Spleen (tissue), 11 donors: ENCODE measurements around the gene EFCAB3. TPM values are rescaled to one million over a fixed set of nuclear protein-coding genes. Genes with fewer than 3 reads are reported as not detected.
A peak's percentile ranks its signal among the peaks of the same experiment; 100 is the strongest.
"Not testable (repeated sequence)": the region's sequence is repeated elsewhere in the genome, so short reads cannot be mapped to it uniquely, and the experiment has no call there.

ENCODE experiments used
- DNase-seq: peaks from one replicate; pipeline ENCODE4 v3.0.0-alpha.2; 2020
- H3K27ac ChIP-seq, 8 donors: fragments of 200-600 bp; sonication (generic) in 7 of 8; 1 replicate in 4 of 8; 2 replicates in 4 of 8; pipeline versions ENCODE4 v1.5.0 to v1.8.0; 2016 to 2021; ENCODE audit warnings: inconsistent platforms in 4 of 8, mild to moderate bottlenecking in 4 of 8, moderate library complexity in 1 of 8
- H3K27me3 ChIP-seq, 7 donors: fragments of 200-600 bp; sonication (generic) in 6 of 7; replicated peaks in 1 of 7; 1 replicate in 4 of 7; 2 replicates in 3 of 7; pipeline versions ENCODE4 v1.5.0 to v1.8.0; 2016 to 2021; ENCODE audit warnings: inconsistent platforms in 3 of 7, mild to moderate bottlenecking in 1 of 7
- H3K36me3 ChIP-seq, 6 donors: fragments of 200-600 bp; sonication (generic) in 5 of 6; 1 replicate in 4 of 6; 2 replicates in 2 of 6; pipeline versions ENCODE4 v1.5.0 to v1.8.0; 2016 to 2021; ENCODE audit warnings: inconsistent platforms in 2 of 6
- H3K4me1 ChIP-seq, 6 donors: fragments of 200-600 bp; sonication (generic) in 5 of 6; 1 replicate in 3 of 6; 2 replicates in 3 of 6; pipeline versions ENCODE4 v1.5.0 to v1.8.0; 2016 to 2021; ENCODE audit warnings: inconsistent platforms in 3 of 6
- H3K4me3 ChIP-seq, 8 donors: fragments of 200-600 bp; sonication (generic) in 7 of 8; 1 replicate in 4 of 8; 2 replicates in 4 of 8; pipeline versions ENCODE4 v1.5.0 to v1.8.0; 2016 to 2021; ENCODE audit warnings: inconsistent platforms in 4 of 8, mild to moderate bottlenecking in 4 of 8, moderate library complexity in 2 of 8
- H3K9me3 ChIP-seq, 8 donors: fragments of 200-600 bp; sonication (generic) in 7 of 8; 1 replicate in 4 of 8; 2 replicates in 4 of 8; pipeline versions ENCODE4 v1.5.0 to v1.8.0; 2016 to 2021; ENCODE audit warnings: inconsistent platforms in 4 of 8
- POLR2A ChIP-seq, 3 donors: fragments of 450-650 bp; IDR thresholded peaks; one replicate each; pipeline ENCODE4 v1.5.1; 2017; ENCODE audit warnings: antibody characterized with exemption in 3 of 3, mild to moderate bottlenecking in 1 of 3
- POLR2AphosphoS5 ChIP-seq, 3 donors: sonication (generic); formaldehyde crosslinking; IDR thresholded peaks; one replicate each; pipeline ENCODE4 v1.5.1; 2017; ENCODE audit warnings: antibody characterized with exemption in 3 of 3
- WGBS, 5 donors: extraction: QIAGEN DNeasy Blood & Tissue Kit in 3 of 5; methylation state at CpG; one replicate each; pipeline versions ENCODE4 v1.1.5 to v1.1.7; 2013 to 2018; 5-methylcytosine and 5-hydroxymethylcytosine counted together
- intact Hi-C: fragments of 100-400 bp; cut with DNase I; formaldehyde crosslinking; loops from one replicate; pipeline ENCODE4 v1.15.0; 2023; ENCODE audit warnings: low total_unique reads
- polyA plus RNA-seq, 3 donors: library from polyadenylated mRNA; stranded (reverse); fragments of 200-250 nt; gene quantifications; one replicate each; pipeline ENCODE4 v1.2.1, GENCODE V29; 2013
- total RNA-seq, 7 donors: library from RNA; depleted of rRNA in 3 of 7; stranded (reverse); fragments of >200 nt in 3 of 7; fragmentation: NEBNext Ultra II Directional in 4 of 7; extraction: Animal tissue kit (Norgen Biotek cat#: 25700) in 4 of 7; gene quantifications; one replicate each; pipeline versions ENCODE4 v1.1.0 to v1.2.1, GENCODE V29; 2016 to 2021
- TF ChIP-seq, protein P1 (sequence below), 11 experiments: fragments of 200-600 bp in 7 of 11; fragments of 450-650 bp in 4 of 11; sonication (generic) in 4 of 11; IDR thresholded peaks in 8 of 11; conservative IDR thresholded peaks in 3 of 11; 1 replicate in 7 of 11; 2 replicates in 4 of 11; pipeline versions ENCODE4 v1.4.0 to v1.8.0; 2016 to 2021; ENCODE audit warnings: antibody characterized with exemption in 11 of 11, inconsistent platforms in 4 of 11, mild to moderate bottlenecking in 1 of 11
- donor health status: healthy with polysubstance abuse.
- donor health status: DM: no; HTN: no; CAD: no; lungs with moderate emphysema.
- donor health status: DM: no; HTN: no; CAD: no.
- donor health status: Bipolar disorder and iron deficiency.
- donor health status: healthy.
- donor health status: DM: no; HTN: no; CAD: no.
- donor health status: DM: yes; HTN: yes; CAD: no.

EFCAB3 gene
- total and polyA plus RNA-seq, 10 donors: not detected

DNA sequence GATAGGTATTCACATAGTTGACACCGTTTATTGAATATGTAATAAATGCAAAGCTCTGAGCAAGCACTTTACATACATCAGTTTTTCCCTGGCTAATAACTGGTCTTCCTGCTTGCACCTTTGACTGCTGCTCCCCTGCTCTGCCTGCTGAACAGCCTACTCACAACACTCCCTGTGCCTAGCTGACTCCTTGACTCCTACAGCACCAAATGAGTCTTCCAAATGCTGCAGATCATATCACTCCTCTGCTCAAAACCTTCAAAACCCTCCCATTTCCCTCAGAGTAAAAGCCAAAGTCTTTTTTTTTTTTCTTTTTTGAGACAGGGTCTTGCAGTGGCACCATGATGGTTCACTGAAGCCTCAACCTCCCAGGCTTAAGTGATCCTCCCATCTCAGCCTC is 18.5 kb downstream of the EFCAB3 start:
- no peak overlapping the region for H3K4me3 ChIP-seq
- intact Hi-C loops: no loop called here
- peaks cover 0 to 4% (median 0%) of the 10 kb centered on the region in 8 donors for H3K9me3 ChIP-seq
- peaks cover 0 to 7% (median 0%) of the 10 kb centered on the region in 7 donors for H3K27me3 ChIP-seq
- no peak overlapping the region for H3K27ac ChIP-seq
- TF ChIP-seq, protein P1, sequence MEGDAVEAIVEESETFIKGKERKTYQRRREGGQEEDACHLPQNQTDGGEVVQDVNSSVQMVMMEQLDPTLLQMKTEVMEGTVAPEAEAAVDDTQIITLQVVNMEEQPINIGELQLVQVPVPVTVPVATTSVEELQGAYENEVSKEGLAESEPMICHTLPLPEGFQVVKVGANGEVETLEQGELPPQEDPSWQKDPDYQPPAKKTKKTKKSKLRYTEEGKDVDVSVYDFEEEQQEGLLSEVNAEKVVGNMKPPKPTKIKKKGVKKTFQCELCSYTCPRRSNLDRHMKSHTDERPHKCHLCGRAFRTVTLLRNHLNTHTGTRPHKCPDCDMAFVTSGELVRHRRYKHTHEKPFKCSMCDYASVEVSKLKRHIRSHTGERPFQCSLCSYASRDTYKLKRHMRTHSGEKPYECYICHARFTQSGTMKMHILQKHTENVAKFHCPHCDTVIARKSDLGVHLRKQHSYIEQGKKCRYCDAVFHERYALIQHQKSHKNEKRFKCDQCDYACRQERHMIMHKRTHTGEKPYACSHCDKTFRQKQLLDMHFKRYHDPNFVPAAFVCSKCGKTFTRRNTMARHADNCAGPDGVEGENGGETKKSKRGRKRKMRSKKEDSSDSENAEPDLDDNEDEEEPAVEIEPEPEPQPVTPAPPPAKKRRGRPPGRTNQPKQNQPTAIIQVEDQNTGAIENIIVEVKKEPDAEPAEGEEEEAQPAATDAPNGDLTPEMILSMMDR (IDR thresholded peaks at IDR 0.05 in 8 of 11, conservative IDR thresholded peaks at IDR 0.05 in 3 of 11): no peak
- no peaks in the 10 kb centered on the region for H3K36me3 ChIP-seq
- DNase-seq: no peak
- no peaks in the 10 kb centered on the region for H3K4me1 ChIP-seq
- WGBS, 5 donors: 89 to 96% (median 92%) methylated on average over 1 of the region's 1 CpG

DNA sequence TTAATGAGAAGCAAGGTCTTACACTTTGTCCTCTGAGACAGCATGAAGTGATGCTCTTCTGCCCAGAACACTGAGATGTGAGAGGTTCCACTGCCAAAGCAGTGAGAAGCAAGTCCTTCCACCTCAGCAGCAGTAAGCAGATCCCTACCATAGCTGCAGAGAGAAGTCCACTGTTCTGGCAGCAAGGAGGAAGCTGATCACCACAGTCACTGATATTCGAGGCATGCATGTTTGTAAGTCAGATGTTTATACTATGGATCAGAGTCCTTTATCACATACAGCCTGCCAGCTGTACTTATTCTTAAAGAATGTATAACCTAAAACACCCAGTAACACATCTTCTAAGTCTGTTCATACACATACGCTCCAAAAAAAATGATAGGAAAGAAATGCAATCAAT is 25.1 kb downstream of the EFCAB3 start:
- intact Hi-C loops: no loop called here
- Histone ChIP-seq H3K4me1 (no peaks in the 10 kb centered on the region), H3K9me3 (peaks cover 0 to 2% (median 0%) of the 10 kb centered on the region in 8 donors), H3K36me3 (no peaks in the 10 kb centered on the region), H3K27ac (no peak overlapping the region), H3K27me3 (peaks cover 0 to 18% (median 0%) of the 10 kb centered on the region in 7 donors), H3K4me3 (no peak overlapping the region)
- TF ChIP-seq, protein P1 (IDR thresholded peaks at IDR 0.05 in 8 of 11, conservative IDR thresholded peaks at IDR 0.05 in 3 of 11): no peak
- WGBS, 5 donors: 53 to 71% (median 57%) methylated on average over 2 of the region's 2 CpGs
- DNase-seq: no peak

DNA sequence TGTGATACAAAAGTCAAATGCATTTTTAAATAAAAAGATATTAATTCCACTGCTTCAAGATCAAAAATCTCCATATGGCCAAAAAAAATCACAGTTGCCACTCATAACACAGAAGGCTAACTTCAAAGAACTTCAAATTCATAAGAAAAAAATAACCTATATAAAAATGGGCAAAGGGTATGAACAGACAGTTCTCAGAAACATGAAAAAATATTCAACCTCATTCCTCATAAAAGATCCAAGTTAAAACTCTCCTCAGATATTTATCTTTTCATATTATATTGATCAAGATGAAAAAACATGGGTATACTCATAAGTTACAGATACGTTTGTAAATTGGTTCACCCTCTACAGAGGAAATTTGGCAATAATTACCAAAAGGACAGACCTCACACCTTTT is 32.7 kb downstream of the EFCAB3 start:
- H3K27ac ChIP-seq, intact Hi-C loops, H3K4me1 ChIP-seq, DNase-seq, H3K9me3 ChIP-seq, H3K4me3 ChIP-seq, H3K36me3 ChIP-seq: not testable (repeated sequence)
- H3K27me3 ChIP-seq: peaks cover 0 to 16% (median 0%) of the 10 kb centered on the region in 7 donors
- WGBS, 5 donors: 69 to 92% (median 86%) methylated on average over 1 of the region's 1 CpG

DNA sequence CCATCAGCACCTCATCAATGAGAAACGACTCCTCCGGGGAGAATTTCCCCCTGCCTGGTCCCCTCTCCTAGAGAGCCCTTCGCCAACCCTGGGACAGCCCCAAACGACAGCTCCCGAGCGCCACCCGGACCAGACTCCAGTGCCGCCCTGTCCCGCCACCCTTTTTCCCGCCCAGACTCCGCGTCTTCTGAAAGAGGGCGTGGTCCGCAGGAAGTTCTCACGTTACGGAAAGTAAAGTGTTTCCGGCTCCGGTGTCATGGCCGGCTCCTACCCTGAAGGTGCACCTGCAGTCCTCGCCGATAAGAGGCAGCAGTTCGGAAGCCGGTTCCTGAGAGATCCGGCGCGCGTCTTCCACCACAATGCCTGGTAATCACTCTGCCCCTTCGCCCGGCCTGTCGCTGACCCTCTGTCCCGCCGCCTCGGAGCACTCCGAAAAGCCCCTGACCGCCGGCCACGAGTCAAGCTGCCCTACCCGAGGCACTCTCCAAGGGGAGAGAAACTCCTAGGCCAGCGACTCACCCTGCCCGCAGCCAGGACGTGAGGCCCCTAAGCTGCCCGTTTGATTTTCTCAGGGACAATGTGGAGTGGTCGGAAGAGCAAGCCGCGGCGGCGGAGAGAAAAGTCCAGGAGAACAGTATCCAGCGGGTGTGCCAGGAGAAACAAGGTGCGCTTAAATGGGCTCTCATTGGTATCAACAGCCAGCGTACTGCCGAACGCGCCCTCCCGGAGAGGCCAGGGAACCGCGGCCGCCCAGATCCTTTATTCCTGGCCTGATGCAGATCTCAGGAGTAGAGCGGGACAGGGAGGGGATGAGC is 43.5 kb downstream of the EFCAB3 start, which contains the start of gene METTL2A:
TSS of gene METTL2A (plus strand) at position 251 of the 815 bp plus-strand sequence. CDS start at position 257, 6 bp downstream.
- Histone ChIP-seq H3K36me3 (peaks cover 0 to 24% (median 9%) of the 10 kb centered on the region in 6 donors), H3K27ac (peak within 1 kb of the TSS; percentile 23 to 86 (median 73)), H3K4me3 (peak within 1 kb of the TSS; percentile 56 to 88 (median 76)), H3K4me1 (peaks cover 3 to 35% (median 20%) of the 10 kb centered on the region in 6 donors)
- intact Hi-C loops, H3K27me3 ChIP-seq, H3K9me3 ChIP-seq: not testable (repeated sequence)
- TF ChIP-seq POLR2AphosphoS5 (IDR thresholded peaks at IDR 0.05) (peak; percentile 74 to 83 (median 80)), POLR2A (IDR thresholded peaks at IDR 0.05) (peak in 1 of 3 donors; percentile 14)
- TF ChIP-seq, protein P1 (IDR thresholded peaks at IDR 0.05 in 8 of 11, conservative IDR thresholded peaks at IDR 0.05 in 3 of 11): peak in 9 of 11 experiments; percentile 12 to 67 (median 49)
- DNase-seq: peak; percentile 94
- WGBS, 5 donors: 0% methylated on average over 53 to 58 of the region's 58 CpGs

DNA sequence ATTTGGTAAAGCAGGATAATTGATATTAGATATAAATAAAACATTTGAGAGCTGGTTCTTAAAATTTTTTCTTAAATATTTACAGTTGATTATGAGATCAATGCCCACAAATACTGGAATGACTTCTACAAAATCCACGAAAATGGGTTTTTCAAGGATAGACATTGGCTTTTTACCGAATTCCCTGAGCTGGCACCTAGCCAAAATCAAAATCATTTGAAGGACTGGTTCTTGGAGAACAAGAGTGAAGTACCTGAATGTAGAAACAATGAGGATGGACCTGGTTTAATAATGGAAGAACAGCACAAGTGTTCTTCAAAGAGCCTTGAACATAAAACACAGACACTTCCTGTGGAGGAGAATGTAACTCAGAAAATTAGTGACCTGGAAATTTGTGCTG is 45.9 kb downstream of the EFCAB3 start:
- DNase-seq, H3K27ac ChIP-seq, H3K27me3 ChIP-seq, intact Hi-C loops, H3K4me3 ChIP-seq, H3K9me3 ChIP-seq: not testable (repeated sequence)
- 83 to 100% (median 94%) methylated on average over 1 to 2 of the region's 2 CpGs for WGBS, 5 donors
- Histone ChIP-seq H3K4me1 (peaks cover 3 to 34% (median 20%) of the 10 kb centered on the region in 6 donors), H3K36me3 (peaks cover 0 to 47% (median 11%) of the 10 kb centered on the region in 6 donors)

DNA sequence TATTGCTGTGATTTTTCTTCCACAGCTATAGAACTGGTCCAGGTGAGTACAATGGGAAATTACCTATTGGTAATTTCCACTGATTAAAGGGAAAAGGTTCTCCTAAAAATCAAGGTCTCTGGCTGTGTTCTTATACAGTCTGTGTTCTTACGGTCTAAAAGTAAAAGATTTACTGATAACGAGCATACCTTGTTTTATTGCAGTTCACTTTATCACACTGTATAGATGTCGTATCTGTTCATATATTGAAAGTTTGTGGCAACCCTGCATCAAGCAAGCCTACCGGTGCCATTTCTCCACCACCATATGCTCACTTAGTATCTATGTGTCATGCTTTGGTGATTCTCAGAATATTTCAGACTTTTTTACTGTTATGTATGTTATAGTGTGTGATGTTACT is 54.9 kb downstream of the EFCAB3 start:
- H3K9me3 ChIP-seq, H3K27ac ChIP-seq, H3K27me3 ChIP-seq, H3K4me3 ChIP-seq, H3K4me1 ChIP-seq, intact Hi-C loops, DNase-seq: not testable (repeated sequence)
- WGBS, 5 donors: 95 to 99% (median 97%) methylated on average over 4 of the region's 4 CpGs
- peaks cover 0 to 83% (median 18%) of the 10 kb centered on the region in 6 donors for H3K36me3 ChIP-seq

DNA sequence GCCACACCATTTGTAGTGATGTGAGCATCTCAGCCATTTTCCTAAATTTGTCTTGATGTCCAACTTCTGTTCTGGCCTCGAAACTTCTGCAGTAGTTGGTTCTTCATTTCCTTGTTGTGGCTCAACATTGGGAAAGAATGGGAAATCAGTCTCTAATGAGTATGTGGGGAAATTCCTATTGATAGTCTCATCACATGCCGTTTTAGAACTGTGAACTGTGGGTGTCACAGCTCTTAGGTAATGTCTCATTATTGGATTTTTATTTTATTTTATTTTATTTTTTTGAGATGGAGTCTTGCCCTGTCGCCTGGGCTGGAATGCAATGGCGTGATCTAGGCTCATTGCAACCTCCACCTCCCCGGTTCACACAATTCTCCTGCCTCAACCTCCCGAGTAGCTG is 60.8 kb downstream of the EFCAB3 start:
- H3K9me3 ChIP-seq, H3K4me3 ChIP-seq, H3K27me3 ChIP-seq, H3K4me1 ChIP-seq, H3K27ac ChIP-seq, DNase-seq, intact Hi-C loops: not testable (repeated sequence)
- 92 to 96% (median 94%) methylated on average over 6 of the region's 6 CpGs for WGBS, 5 donors
- peaks cover 0 to 89% (median 51%) of the 10 kb centered on the region in 6 donors for H3K36me3 ChIP-seq
